ENCODE measurements around the gene SH2D4B. TPM values are rescaled to one million over a fixed set of nuclear protein-coding genes. Genes with fewer than 3 reads are reported as not detected.
"Not testable (repeated sequence)": the region's sequence is repeated elsewhere in the genome, so short reads cannot be mapped to it uniquely, and the experiment has no call there.

SH2D4B gene
- total RNA-seq, 1 donor from 2014 or later: not detected

- Histone ChIP-seq H3K4me3 (ENCODE audit: low read depth, low read length) (no peak overlapping the region), H3K36me3 (ENCODE audit: control insufficient read depth, insufficient read depth, low read length) (no peaks in the 10 kb centered on the region), H3K27me3 (ENCODE audit: control insufficient read depth, insufficient read depth, low read length) (no peaks in the 10 kb centered on the region)
- no peak for DNase-seq (ENCODE audit: low read depth)
- TF ChIP-seq CTCF (IDR thresholded peaks at IDR 0.05; ENCODE audit: insufficient read depth, low read length, poor library complexity, severe bottlenecking): no peak
Observed at GRCh38 chr10:80532571-80532970, 5.1 kb upstream of the SH2D4B start.

DNA sequence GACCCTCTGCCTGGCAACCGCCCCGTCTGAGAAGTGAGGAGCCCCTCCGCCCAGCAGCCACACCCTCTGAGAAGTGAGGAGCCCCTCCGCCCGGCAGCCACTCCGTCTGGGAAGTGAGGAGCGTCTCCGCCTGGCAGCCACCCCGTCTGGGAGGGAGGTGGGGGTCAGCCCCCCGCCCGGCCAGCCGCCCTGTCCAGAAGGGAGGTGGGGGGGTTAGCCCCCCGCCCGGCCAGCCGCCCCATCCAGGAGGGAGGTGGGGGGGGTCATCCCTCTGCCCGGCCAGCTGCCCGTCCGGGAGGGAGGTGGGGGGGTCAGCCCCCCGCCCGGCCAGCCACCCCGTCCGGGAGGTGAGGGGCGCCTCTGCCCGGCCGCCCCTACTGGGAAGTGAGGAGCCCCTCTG lies 3.6 kb upstream of the SH2D4B start:
- not testable (repeated sequence) for H3K36me3 ChIP-seq (ENCODE audit: control insufficient read depth, insufficient read depth, low read length); H3K4me3 ChIP-seq (ENCODE audit: low read depth, low read length); H3K27me3 ChIP-seq (ENCODE audit: control insufficient read depth, insufficient read depth, low read length); DNase-seq (ENCODE audit: low read depth)

GRCh38 chr10:80534646-80535045 lies 3.1 kb upstream of the SH2D4B start:
- not testable (repeated sequence) for DNase-seq (ENCODE audit: low read depth); H3K27me3 ChIP-seq (ENCODE audit: control insufficient read depth, insufficient read depth, low read length); H3K4me3 ChIP-seq (ENCODE audit: low read depth, low read length); H3K36me3 ChIP-seq (ENCODE audit: control insufficient read depth, insufficient read depth, low read length)

DNA sequence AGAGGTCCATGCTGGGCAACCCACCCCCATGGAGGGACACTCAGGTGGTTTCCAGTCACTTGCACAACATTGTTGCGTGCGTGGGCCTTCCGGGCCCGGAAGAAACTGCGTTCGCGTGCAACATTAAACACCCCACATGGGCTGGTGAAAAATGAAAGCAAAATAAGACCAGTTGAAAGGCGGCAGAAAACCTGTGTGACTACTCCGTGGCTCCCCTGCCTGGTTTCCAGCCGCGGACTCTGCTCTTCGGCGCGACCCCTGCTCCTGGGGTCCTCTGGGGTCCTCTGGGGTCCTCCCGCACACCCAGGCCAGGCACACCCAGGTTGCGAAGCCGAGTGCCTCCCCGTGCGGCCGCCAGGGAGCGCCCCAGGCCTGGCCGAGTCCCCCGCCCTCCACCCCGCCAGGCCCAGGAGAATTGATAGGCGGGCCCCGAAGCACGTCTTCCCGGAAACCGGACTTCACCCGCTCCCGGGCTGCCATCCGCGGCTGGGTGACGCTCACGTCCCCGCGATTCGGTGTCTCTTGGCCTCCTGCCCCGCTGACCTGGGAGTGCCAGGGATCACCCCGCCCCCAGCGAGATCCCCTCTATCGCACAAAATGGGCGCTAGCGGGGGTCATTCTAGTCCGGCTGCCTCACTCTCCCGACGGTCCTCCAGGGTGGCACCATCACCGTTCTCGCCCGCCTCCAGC lies 1.9 kb upstream of the SH2D4B start:
- peak overlapping the region; percentile 28 for H3K4me3 ChIP-seq (ENCODE audit: low read depth, low read length)
- peak; percentile 72 for TF ChIP-seq CTCF (IDR thresholded peaks at IDR 0.05; ENCODE audit: insufficient read depth, low read length, poor library complexity, severe bottlenecking)
- DNase-seq (ENCODE audit: low read depth): no peak

GRCh38 chr10:80536361-80536835 lies 1.3 kb upstream of the SH2D4B start:
- DNase-seq (ENCODE audit: low read depth): no peak
- Histone ChIP-seq H3K27me3 (ENCODE audit: control insufficient read depth, insufficient read depth, low read length) (no peaks in the 10 kb centered on the region), H3K4me3 (ENCODE audit: low read depth, low read length) (peak overlapping the region; percentile 28), H3K36me3 (ENCODE audit: control insufficient read depth, insufficient read depth, low read length) (no peaks in the 10 kb centered on the region)
- TF ChIP-seq CTCF (IDR thresholded peaks at IDR 0.05; ENCODE audit: insufficient read depth, low read length, poor library complexity, severe bottlenecking): no peak

More for the DNA sequence above, 1.9 kb upstream of the SH2D4B start:
- H3K27me3 ChIP-seq (ENCODE audit: control insufficient read depth, insufficient read depth, low read length): no peaks in the 10 kb centered on the region
- no peaks in the 10 kb centered on the region for H3K36me3 ChIP-seq (ENCODE audit: control insufficient read depth, insufficient read depth, low read length)

- no peaks in the 10 kb centered on the region for H3K36me3 ChIP-seq (ENCODE audit: control insufficient read depth, insufficient read depth, low read length)
- H3K27me3 ChIP-seq (ENCODE audit: control insufficient read depth, insufficient read depth, low read length): no peaks in the 10 kb centered on the region
- DNase-seq (ENCODE audit: low read depth): no peak
- no peak overlapping the region for H3K4me3 ChIP-seq (ENCODE audit: low read depth, low read length)
- no peak for TF ChIP-seq CTCF (IDR thresholded peaks at IDR 0.05; ENCODE audit: insufficient read depth, low read length, poor library complexity, severe bottlenecking)
Observed at GRCh38 chr10:80537086-80537735, 491 bp upstream of the SH2D4B start.

All from kidney epithelial cell (primary cell).